ENCODE data around the gene FBXW8.
A peak's percentile ranks its signal among the peaks of the same experiment; 100 is the strongest.

FBXW8 gene

GRCh38 chr12:116959198-116959460, 48.4 kb downstream of the FBXW8 start:
- DNase-seq (ENCODE audit: low read depth), result no peak

GRCh38 chr12:116959845-116960514, 49.2 kb downstream of the FBXW8 start:
- DNase-seq (ENCODE audit: low read depth), result no peak

GRCh38 chr12:116962197-116962596, 51.4 kb downstream of the FBXW8 start:
- DNase-seq (ENCODE audit: low read depth), result no peak

GRCh38 chr12:116962783-116963356, 52.1 kb downstream of the FBXW8 start:
- no peak for DNase-seq (ENCODE audit: low read depth)

GRCh38 chr12:116964054-116965050, 53.6 kb downstream of the FBXW8 start:
- DNase-seq (ENCODE audit: low read depth), result no peak

GRCh38 chr12:116968986-116969385, 58.2 kb downstream of the FBXW8 start:
- DNase-seq (ENCODE audit: low read depth), result no peak

- no peak for DNase-seq (ENCODE audit: low read depth)
Measured at GRCh38 chr12:116969615-116970585, 59.1 kb downstream of the FBXW8 start.

GRCh38 chr12:116971222-116971621, 60.5 kb downstream of the FBXW8 start:
- DNase-seq (ENCODE audit: low read depth), result no peak

- no peak for DNase-seq (ENCODE audit: low read depth)
Measured at GRCh38 chr12:116975779-116976393, 65.1 kb downstream of the FBXW8 start.

- DNase-seq (ENCODE audit: low read depth), result no peak
Measured at GRCh38 chr12:116977465-116978380, 67.0 kb downstream of the FBXW8 start.

GRCh38 chr12:116978791-116979508, 68.2 kb downstream of the FBXW8 start:
- no peak for DNase-seq (ENCODE audit: low read depth)

GRCh38 chr12:116980083-116980482, 69.3 kb downstream of the FBXW8 start:
- no peak for DNase-seq (ENCODE audit: low read depth)

- peak; percentile 47 for DNase-seq (ENCODE audit: low read depth)
Measured at GRCh38 chr12:116982791-116983411, 72.2 kb downstream of the FBXW8 start.

- DNase-seq (ENCODE audit: low read depth), result no peak
Measured at GRCh38 chr12:116984098-116984497, 73.3 kb downstream of the FBXW8 start.

GRCh38 chr12:116990329-116990728, 79.6 kb downstream of the FBXW8 start:
- DNase-seq (ENCODE audit: low read depth), result no peak

GRCh38 chr12:116990971-116991966, 80.5 kb downstream of the FBXW8 start:
- no peak for DNase-seq (ENCODE audit: low read depth)

GRCh38 chr12:116996093-116996492, 85.3 kb downstream of the FBXW8 start:
- DNase-seq (ENCODE audit: low read depth), result no peak

GRCh38 chr12:116996621-116997020, 85.9 kb downstream of the FBXW8 start:
- peak; percentile 45 for DNase-seq (ENCODE audit: low read depth)

All from fibroblast of the conjunctiva (primary cell).